GM21515 (cell line): ENCODE data around the gene NFIX.

Experiments used
- ATAC-seq: cut with Tn5 transposase; IDR thresholded peaks from one replicate; pipeline ENCODE4 v1.9.1; 2021; ENCODE audit not compliant: unreplicated experiment

Gene NFIX

GRCh38 chr19:13053761-13054625 is 58.7 kb downstream of the NFIX start:
- ATAC-seq, result no peak

- ATAC-seq, result no peak
Measured at GRCh38 chr19:13054626-13055212, 59.4 kb downstream of the NFIX start.

- ATAC-seq, result no peak
Measured at GRCh38 chr19:13055213-13056051, 60.2 kb downstream of the NFIX start.

GRCh38 chr19:13056052-13056660 is 60.9 kb downstream of the NFIX start:
- ATAC-seq, result no peak

GRCh38 chr19:13057147-13057572 is 61.9 kb downstream of the NFIX start:
- no peak for ATAC-seq

GRCh38 chr19:13057744-13058143 is 62.5 kb downstream of the NFIX start:
- no peak for ATAC-seq

GRCh38 chr19:13058951-13059660 is 63.8 kb downstream of the NFIX start:
- ATAC-seq, result no peak

GRCh38 chr19:13060233-13060963 is 65.1 kb downstream of the NFIX start:
- ATAC-seq, result no peak

GRCh38 chr19:13060964-13061927 is 66.0 kb downstream of the NFIX start:
- peak; percentile 61 for ATAC-seq

GRCh38 chr19:13062317-13062716 is 67.0 kb downstream of the NFIX start:
- no peak for ATAC-seq

GRCh38 chr19:13063461-13064091 is 68.3 kb downstream of the NFIX start:
- no peak for ATAC-seq

- ATAC-seq, result no peak
Measured at GRCh38 chr19:13064092-13064489, 68.8 kb downstream of the NFIX start.

GRCh38 chr19:13066226-13066625 is 71.0 kb downstream of the NFIX start:
- no peak for ATAC-seq

GRCh38 chr19:13066933-13067807 is 71.9 kb downstream of the NFIX start:
- no peak for ATAC-seq

- no peak for ATAC-seq
Measured at GRCh38 chr19:13068085-13068846, 73.0 kb downstream of the NFIX start.
